ENCODE results near the gene PDK2. TPM values are rescaled to one million over a fixed set of nuclear protein-coding genes. Genes with fewer than 3 reads are reported as not detected.

The PDK2 gene
- total and polyA plus RNA-seq, 2 experiments from 2014 or later, result 30.2 to 48.1 TPM

GRCh38 chr17:50149417-50150353 is 54.5 kb downstream of the PDK2 start:
- Histone ChIP-seq H3K27me3 (replicated peaks; ENCODE audit: insufficient read depth) (no peaks in the 10 kb centered on the region), H3K4me3 (peak overlapping the region; percentile 83), H3K36me3 (ENCODE audit: low read depth) (no peaks in the 10 kb centered on the region), H3K9me2 (ENCODE audit: insufficient read depth) (no peaks in the 10 kb centered on the region), H4K20me1 (ENCODE audit: insufficient read depth) (peaks cover 4% of the 10 kb centered on the region; the same call in 1 of the 2 replicates), H2AFZ (no peak overlapping the region), H3K27ac (peak overlapping the region; percentile 76), H3K4me1 (ENCODE audit: insufficient read depth) (peaks cover 43% of the 10 kb centered on the region), H3K9me3 (ENCODE audit: low read depth) (no peaks in the 10 kb centered on the region), H3K9ac (peak overlapping the region; percentile 98), H3K79me2 (ENCODE audit: insufficient read depth) (peaks cover 60% of the 10 kb centered on the region), H3F3A (ENCODE audit: insufficient read depth) (peaks cover 15% of the 10 kb centered on the region; the same call in 1 of the 2 replicates), H3K4me2 (ENCODE audit: unreplicated experiment) (peak overlapping the region; percentile 81)
- 1 to 2% methylated on average over 69 to 89 of the region's 123 CpGs for WGBS, 2 experiments (ENCODE audit: low coverage in 1 of 2, low lambda C conversion rate in 2 of 2, missing lambda C conversion rate in 2 of 2)
- in situ Hi-C loops (cut with MboI), result no loop called here
- DNase-seq, result peak; percentile 84
- TF ChIP-seq EZH2phosphoT487 (IDR thresholded peaks at IDR 0.05; ENCODE audit: insufficient read depth, low read depth) (no peak), EZH2 (IDR thresholded peaks at IDR 0.05; ENCODE audit: insufficient read depth, poor library complexity, severe bottlenecking) (no peak)

GRCh38 chr17:50150354-50151040 is 55.3 kb downstream of the PDK2 start, which contains the start of gene PPP1R9B:
Gene PPP1R9B (minus strand): TSS chr17:50150677. CDS start chr17:50150513, 164 bp downstream.
- Histone ChIP-seq H4K20me1 (ENCODE audit: insufficient read depth) (peaks cover 2% of the 10 kb centered on the region; the same call in 1 of the 2 replicates), H3K9ac (peak within 1 kb of the TSS; percentile 98), H3K4me3 (peak within 1 kb of the TSS; percentile 83), H3K4me1 (ENCODE audit: insufficient read depth) (peaks cover 44% of the 10 kb centered on the region), H3F3A (ENCODE audit: insufficient read depth) (peaks cover 23% of the 10 kb centered on the region), H3K79me2 (ENCODE audit: insufficient read depth) (peaks cover 51% of the 10 kb centered on the region), H3K9me3 (ENCODE audit: low read depth) (no peaks in the 10 kb centered on the region), H3K27ac (peak within 1 kb of the TSS; percentile 76), H3K27me3 (replicated peaks; ENCODE audit: insufficient read depth) (no peaks in the 10 kb centered on the region), H3K9me2 (ENCODE audit: insufficient read depth) (no peaks in the 10 kb centered on the region), H3K4me2 (ENCODE audit: unreplicated experiment) (peak within 1 kb of the TSS; percentile 97), H3K36me3 (ENCODE audit: low read depth) (no peaks in the 10 kb centered on the region), H2AFZ (peak within 1 kb of the TSS; percentile 63)
- in situ Hi-C loops (cut with MboI), result no loop called here
- WGBS, 2 experiments (ENCODE audit: low coverage in 1 of 2, low lambda C conversion rate in 2 of 2, missing lambda C conversion rate in 2 of 2), result 1% methylated on average over 41 to 57 of the region's 69 CpGs
- TF ChIP-seq EZH2 (IDR thresholded peaks at IDR 0.05; ENCODE audit: insufficient read depth, poor library complexity, severe bottlenecking), result no peak
- TF ChIP-seq EZH2phosphoT487 (IDR thresholded peaks at IDR 0.05; ENCODE audit: insufficient read depth, low read depth), result no peak
- DNase-seq, result no peak

DNA sequence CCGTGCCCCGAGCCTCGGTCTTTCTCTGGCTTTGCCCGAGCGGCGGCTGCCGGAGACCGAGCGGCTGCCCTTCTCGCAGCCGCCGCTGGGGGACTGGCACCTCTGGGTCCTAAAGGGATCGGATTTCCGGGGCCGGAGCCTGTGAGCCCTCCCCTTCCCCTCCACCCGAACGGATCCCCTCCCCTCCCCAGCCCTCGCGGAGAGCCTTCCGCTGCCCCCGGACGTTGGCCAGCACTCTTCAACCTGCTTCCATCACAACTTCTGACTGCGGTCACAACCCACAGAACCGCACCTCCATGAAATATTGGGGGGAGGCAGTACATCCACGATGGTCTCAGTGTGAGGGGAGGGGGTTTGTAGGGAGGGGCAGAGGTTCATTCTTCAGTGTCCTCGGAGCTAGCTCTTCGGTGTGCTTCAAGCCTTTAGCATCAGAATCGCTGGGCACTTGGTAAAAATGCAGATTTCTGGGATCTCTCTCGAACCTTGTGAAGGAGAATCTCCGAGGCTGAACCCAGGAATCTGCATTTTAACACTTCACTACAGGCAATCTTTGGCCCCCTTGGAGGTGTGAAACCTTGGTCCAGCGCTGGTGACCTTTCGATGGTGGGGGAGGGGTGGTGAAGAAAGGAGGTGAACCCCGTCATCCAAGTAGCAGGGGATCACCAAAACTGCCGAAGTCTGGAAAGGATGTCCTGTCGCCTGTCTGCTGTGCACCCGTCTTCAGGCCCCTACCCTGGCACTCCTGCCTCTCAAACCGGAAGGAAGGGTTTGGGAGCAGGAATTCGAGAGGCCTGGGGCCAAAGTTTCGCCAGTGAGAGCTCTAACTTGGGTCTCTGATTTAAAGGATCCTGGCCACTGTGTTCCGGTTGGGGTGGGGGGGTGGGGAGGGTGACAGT is 56.1 kb downstream of the PDK2 start:
- peaks cover 43% of the 10 kb centered on the region for H3K4me1 ChIP-seq (ENCODE audit: insufficient read depth)
- peak overlapping the region; percentile 98 for H3K9ac ChIP-seq
- no peaks in the 10 kb centered on the region for H3K27me3 ChIP-seq (replicated peaks; ENCODE audit: insufficient read depth)
- DNase-seq, result peak; percentile 96
- H3K79me2 ChIP-seq (ENCODE audit: insufficient read depth), result peaks cover 44% of the 10 kb centered on the region
- TF ChIP-seq EZH2phosphoT487 (IDR thresholded peaks at IDR 0.05; ENCODE audit: insufficient read depth, low read depth), result no peak
- peak overlapping the region; percentile 63 for H2AFZ ChIP-seq
- H3K9me3 ChIP-seq (ENCODE audit: low read depth), result no peaks in the 10 kb centered on the region
- peak overlapping the region; percentile 76 for H3K27ac ChIP-seq
- no peaks in the 10 kb centered on the region for H4K20me1 ChIP-seq (ENCODE audit: insufficient read depth)
- H3K9me2 ChIP-seq (ENCODE audit: insufficient read depth), result no peaks in the 10 kb centered on the region
- in situ Hi-C loops (cut with MboI), result no loop called here
- H3K4me2 ChIP-seq (ENCODE audit: unreplicated experiment), result peak overlapping the region; percentile 97
- WGBS, 2 experiments (ENCODE audit: low coverage in 1 of 2, low lambda C conversion rate in 2 of 2, missing lambda C conversion rate in 2 of 2), result 0 to 1% methylated on average over 21 to 40 of the region's 40 CpGs
- H3F3A ChIP-seq (ENCODE audit: insufficient read depth), result peaks cover 30% of the 10 kb centered on the region
- H3K36me3 ChIP-seq (ENCODE audit: low read depth), result no peaks in the 10 kb centered on the region
- H3K4me3 ChIP-seq, result peak overlapping the region; percentile 83

Data from GM23248 (cell line).